K562 (cell line): ENCODE results near the gene PSMD13. TPM values are rescaled to one million over a fixed set of nuclear protein-coding genes. Genes with fewer than 3 reads are reported as not detected.
A peak's percentile ranks its signal among the peaks of the same experiment; 100 is the strongest.

ENCODE experiments used
- CREB1 ChIP-seq, 2 experiments: sonication (generic) in 1 of 2; formaldehyde crosslinking in 1 of 2; IDR thresholded peaks; 2 replicates each; pipeline versions ENCODE4 v1.6.1 to v1.8.0; 2012 to 2022; ENCODE audit warnings: inconsistent platforms in 1 of 2, mild to moderate bottlenecking in 1 of 2, missing genetic modification reagents in 1 of 2, moderate library complexity in 1 of 2
- CSDE1 ChIP-seq, 2 experiments: fragments of 450-650 bp; IDR thresholded peaks; 2 replicates each; pipeline ENCODE4 v1.6.1; 2016; ENCODE audit warnings: mild to moderate bottlenecking in 1 of 2
- DMBX1 ChIP-seq: fragments of 250-450 bp; sonication (Bioruptor Pico); IDR thresholded peaks from 2 replicates; pipeline ENCODE4 v1.8.0; 2022; ENCODE audit warnings: inconsistent platforms, mild to moderate bottlenecking, moderate library complexity, borderline replicate concordance
- HMGN3 ChIP-seq: IDR thresholded peaks from 2 replicates; pipeline ENCODE4 v1.6.1; 2011; ENCODE audit warnings: borderline replicate concordance, low read depth, mild to moderate bottlenecking, mixed read lengths, low read length; ENCODE audit not compliant: insufficient read length; ENCODE audit errors: extremely low read depth
- NFXL1 ChIP-seq: fragments of 450-650 bp; formaldehyde crosslinking; IDR thresholded peaks from 2 replicates; pipeline ENCODE4 v1.4.0; 2021; ENCODE audit warnings: mild to moderate bottlenecking
- NR1H2 ChIP-seq: sonication (generic); formaldehyde crosslinking; IDR thresholded peaks from 2 replicates; pipeline ENCODE4 v1.4.0; 2020; ENCODE audit warnings: mild to moderate bottlenecking, missing genetic modification reagents
- PML ChIP-seq: IDR thresholded peaks from 2 replicates; pipeline ENCODE4 v1.6.1; 2012; ENCODE audit warnings: low read length, inconsistent platforms
- POLR2G ChIP-seq: fragments of 200-400 bp; formaldehyde crosslinking; IDR thresholded peaks from 2 replicates; pipeline ENCODE4 v1.6.1; 2017; ENCODE audit warnings: low read depth, mild to moderate bottlenecking, antibody characterized with exemption, low read length, moderate library complexity
- POLR3G ChIP-seq: IDR thresholded peaks from 2 replicates; pipeline ENCODE4 v1.6.1; 2011; ENCODE audit not compliant: insufficient read length, insufficient replicate concordance; ENCODE audit errors: extremely low read depth
- PRMT5 ChIP-seq: sonication (generic); formaldehyde crosslinking; IDR thresholded peaks from 2 replicates; pipeline ENCODE4 v1.5.0; 2020; ENCODE audit warnings: missing genetic modification reagents
- RAD21 ChIP-seq, 2 experiments: fragments of 250-450 bp in 1 of 2; fragments of 450-650 bp in 1 of 2; sonication (Bioruptor Pico) in 1 of 2; formaldehyde crosslinking in 1 of 2; IDR thresholded peaks in 1 of 2; conservative IDR thresholded peaks in 1 of 2; 2 replicates each; pipeline versions ENCODE4 v1.4.0 to v1.8.0; 2020 to 2022; ENCODE audit warnings: mild to moderate bottlenecking in 2 of 2, moderate library complexity in 1 of 2
- RB1 ChIP-seq: fragments of 450-650 bp; IDR thresholded peaks from 2 replicates; pipeline ENCODE4 v1.6.1; 2017; ENCODE audit warnings: low read depth, mild to moderate bottlenecking
- SMARCA5 ChIP-seq: fragments of 450-650 bp; IDR thresholded peaks from 2 replicates; pipeline ENCODE4 v1.6.1; 2016
- STAT5B ChIP-seq: fragments of 250-450 bp; sonication (Bioruptor Pico); IDR thresholded peaks from 2 replicates; pipeline ENCODE4 v1.8.0; 2021; ENCODE audit warnings: mild to moderate bottlenecking, inconsistent platforms
- ZSCAN29 ChIP-seq: fragments of 450-650 bp; IDR thresholded peaks from 2 replicates; pipeline ENCODE4 v1.6.1; 2017
- polyA plus RNA-seq, 8 experiments: library from polyadenylated mRNA; depleted of rRNA in 4 of 8; stranded (reverse) in 5 of 8; unstranded in 3 of 8; fragments of >200 nt; fragmentation: Nextera tagmentation in 2 of 8; fragmentation: Illumina TruSeq in 1 of 8; extraction: Ambion mirVana in 2 of 8; extraction: Trizol in 1 of 8; gene quantifications; 2 replicates each; pipeline versions ENCODE4 v1.2.1 to v1.2.3, GENCODE V29; 2011 to 2014; ENCODE audit warnings: inconsistent platforms in 1 of 8, missing spikeins in 1 of 8
- total RNA-seq, 7 experiments: library from RNA; depleted of rRNA in 6 of 7; stranded (reverse); fragments of >200 nt in 6 of 7; fragmentation: Illumina TruSeq in 2 of 7; extraction: Trizol in 2 of 7; gene quantifications; 2 replicates each; pipeline versions ENCODE4 v1.2.1 to v1.2.3, GENCODE V29; 2011 to 2021; ENCODE audit warnings: low replicate concordance in 1 of 7
- TF ChIP-seq, protein P1 (sequence below), 2 experiments: IDR thresholded peaks; 2 replicates each; pipeline ENCODE4 v1.6.1; 2011; ENCODE audit warnings: borderline replicate concordance in 1 of 2, control low read depth in 1 of 2, low read depth in 1 of 2, low read length in 1 of 2, mild to moderate bottlenecking in 1 of 2, mixed read lengths in 1 of 2, moderate library complexity in 1 of 2; ENCODE audit not compliant: insufficient read depth in 1 of 2, insufficient read length in 1 of 2, poor library complexity in 1 of 2, severe bottlenecking in 1 of 2; ENCODE audit errors: extremely low read depth in 1 of 2
- TF ChIP-seq, protein P2 (sequence below): sonication (generic); formaldehyde crosslinking; IDR thresholded peaks from 2 replicates; pipeline ENCODE4 v1.8.0; 2022; ENCODE audit warnings: mild to moderate bottlenecking, missing genetic modification reagents, borderline replicate concordance
- TF ChIP-seq, protein P3 (sequence below): fragments of 200-400 bp; formaldehyde crosslinking; IDR thresholded peaks from 2 replicates; pipeline ENCODE4 v1.6.1; 2017; ENCODE audit warnings: mild to moderate bottlenecking, low read depth, low read length, moderate library complexity

Gene PSMD13
- total and polyA plus RNA-seq, 9 of the 15 experiments (the other 6 are each of a cell fraction or from before 2014, with no cell fraction given), result 185 to 383 (median 267) TPM

DNA sequence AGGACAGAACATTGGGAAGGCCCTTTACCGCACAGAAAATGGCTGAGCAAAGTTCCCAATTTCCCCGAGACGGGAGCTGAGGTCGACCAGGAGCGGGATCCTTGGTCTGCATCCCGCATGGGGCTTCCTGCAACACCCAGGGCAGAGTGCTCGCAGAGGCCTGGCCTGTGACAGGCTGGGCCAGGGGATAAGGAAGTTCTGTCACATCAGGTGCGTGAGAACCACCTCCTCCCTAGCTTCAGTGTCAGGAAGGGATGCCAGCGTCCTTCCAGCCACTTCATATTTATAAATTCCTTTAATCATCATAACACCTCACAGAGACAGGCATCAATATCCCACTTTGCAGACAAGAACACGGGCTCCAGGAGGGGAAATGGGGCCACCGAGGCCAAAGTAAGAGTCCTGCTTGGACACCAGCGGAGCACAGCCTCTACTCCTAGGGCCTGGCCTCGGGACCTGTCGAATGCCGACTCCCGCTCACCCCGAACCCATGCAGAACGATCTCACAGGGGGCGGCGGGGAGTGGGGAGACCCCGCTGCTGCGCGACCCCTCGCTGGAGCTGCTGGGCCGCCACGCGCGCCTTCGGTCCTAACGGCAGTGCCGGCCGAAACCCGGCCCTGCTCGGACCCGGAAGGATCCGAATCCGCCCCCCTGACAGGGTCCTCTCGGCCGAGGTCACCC is 30.1 kb upstream of the PSMD13 start (continued):
- no peak for TF ChIP-seq POLR3G
- peak; percentile 69; the same call in 1 of the 2 replicates for TF ChIP-seq ZSCAN29
- TF ChIP-seq NFXL1 (CRISPR knock-in tag), result no peak
- no peak for TF ChIP-seq DMBX1 (CRISPR knock-in tag)
- TF ChIP-seq SMARCA5, result no peak
- no peak for TF ChIP-seq RB1
- no peak for TF ChIP-seq HMGN3
- TF ChIP-seq, protein P1, sequence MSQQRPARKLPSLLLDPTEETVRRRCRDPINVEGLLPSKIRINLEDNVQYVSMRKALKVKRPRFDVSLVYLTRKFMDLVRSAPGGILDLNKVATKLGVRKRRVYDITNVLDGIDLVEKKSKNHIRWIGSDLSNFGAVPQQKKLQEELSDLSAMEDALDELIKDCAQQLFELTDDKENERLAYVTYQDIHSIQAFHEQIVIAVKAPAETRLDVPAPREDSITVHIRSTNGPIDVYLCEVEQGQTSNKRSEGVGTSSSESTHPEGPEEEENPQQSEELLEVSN (IDR thresholded peaks at IDR 0.05; ENCODE audit: borderline replicate concordance in 1 of 2, extremely low read depth in 1 of 2, insufficient read depth in 1 of 2, insufficient read length in 1 of 2, low read depth in 1 of 2, low read length in 1 of 2, poor library complexity in 1 of 2, severe bottlenecking in 1 of 2), result peak in 1 of 2 experiments; percentile 4
- TF ChIP-seq RAD21 (CRISPR knock-in tag; conservative IDR thresholded peaks at IDR 0.05 in 1 of 2, IDR thresholded peaks at IDR 0.05 in 1 of 2), result no peak
- TF ChIP-seq STAT5B (CRISPR knock-in tag), result no peak
- TF ChIP-seq PML, result peak; percentile 22; the same call in 1 of the 2 replicates
- TF ChIP-seq NR1H2 (CRISPR knock-in tag), result peak; percentile 76; the same call in 1 of the 2 replicates
- peak; percentile 74; the same call in 1 of the 2 replicates for TF ChIP-seq PRMT5 (CRISPR knock-in tag)
- no peak for TF ChIP-seq CREB1 (IDR thresholded peaks at IDR 0.05)
- no peak for TF ChIP-seq CREB1 (CRISPR knock-in tag; IDR thresholded peaks at IDR 0.05)
- TF ChIP-seq, protein P2, sequence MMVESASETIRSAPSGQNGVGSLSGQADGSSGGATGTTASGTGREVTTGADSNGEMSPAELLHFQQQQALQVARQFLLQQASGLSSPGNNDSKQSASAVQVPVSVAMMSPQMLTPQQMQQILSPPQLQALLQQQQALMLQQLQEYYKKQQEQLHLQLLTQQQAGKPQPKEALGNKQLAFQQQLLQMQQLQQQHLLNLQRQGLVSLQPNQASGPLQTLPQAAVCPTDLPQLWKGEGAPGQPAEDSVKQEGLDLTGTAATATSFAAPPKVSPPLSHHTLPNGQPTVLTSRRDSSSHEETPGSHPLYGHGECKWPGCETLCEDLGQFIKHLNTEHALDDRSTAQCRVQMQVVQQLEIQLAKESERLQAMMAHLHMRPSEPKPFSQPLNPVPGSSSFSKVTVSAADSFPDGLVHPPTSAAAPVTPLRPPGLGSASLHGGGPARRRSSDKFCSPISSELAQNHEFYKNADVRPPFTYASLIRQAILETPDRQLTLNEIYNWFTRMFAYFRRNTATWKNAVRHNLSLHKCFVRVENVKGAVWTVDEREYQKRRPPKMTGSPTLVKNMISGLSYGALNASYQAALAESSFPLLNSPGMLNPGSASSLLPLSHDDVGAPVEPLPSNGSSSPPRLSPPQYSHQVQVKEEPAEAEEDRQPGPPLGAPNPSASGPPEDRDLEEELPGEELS (CRISPR knock-in tag), result 0 out of 2 replicates have a peak, but pooled peaks have one; percentile 24
- TF ChIP-seq, protein P3, sequence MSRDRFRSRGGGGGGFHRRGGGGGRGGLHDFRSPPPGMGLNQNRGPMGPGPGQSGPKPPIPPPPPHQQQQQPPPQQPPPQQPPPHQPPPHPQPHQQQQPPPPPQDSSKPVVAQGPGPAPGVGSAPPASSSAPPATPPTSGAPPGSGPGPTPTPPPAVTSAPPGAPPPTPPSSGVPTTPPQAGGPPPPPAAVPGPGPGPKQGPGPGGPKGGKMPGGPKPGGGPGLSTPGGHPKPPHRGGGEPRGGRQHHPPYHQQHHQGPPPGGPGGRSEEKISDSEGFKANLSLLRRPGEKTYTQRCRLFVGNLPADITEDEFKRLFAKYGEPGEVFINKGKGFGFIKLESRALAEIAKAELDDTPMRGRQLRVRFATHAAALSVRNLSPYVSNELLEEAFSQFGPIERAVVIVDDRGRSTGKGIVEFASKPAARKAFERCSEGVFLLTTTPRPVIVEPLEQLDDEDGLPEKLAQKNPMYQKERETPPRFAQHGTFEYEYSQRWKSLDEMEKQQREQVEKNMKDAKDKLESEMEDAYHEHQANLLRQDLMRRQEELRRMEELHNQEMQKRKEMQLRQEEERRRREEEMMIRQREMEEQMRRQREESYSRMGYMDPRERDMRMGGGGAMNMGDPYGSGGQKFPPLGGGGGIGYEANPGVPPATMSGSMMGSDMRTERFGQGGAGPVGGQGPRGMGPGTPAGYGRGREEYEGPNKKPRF, result no peak
- no peak for TF ChIP-seq CSDE1 (IDR thresholded peaks at IDR 0.05)
- no peak for TF ChIP-seq POLR2G
